UCSD-AML1 (cell line): ENCODE measurements around the gene ITGAD.
"Not testable (repeated sequence)": the region's sequence is repeated elsewhere in the genome, so short reads cannot be mapped to it uniquely, and the experiment has no call there.

Source experiments
- DNase-seq: peaks from one replicate; lab custom pipeline; 2025; ENCODE audit not compliant: unreplicated experiment; lab: John Stamatoyannopoulos, UW

The ITGAD gene

DNA sequence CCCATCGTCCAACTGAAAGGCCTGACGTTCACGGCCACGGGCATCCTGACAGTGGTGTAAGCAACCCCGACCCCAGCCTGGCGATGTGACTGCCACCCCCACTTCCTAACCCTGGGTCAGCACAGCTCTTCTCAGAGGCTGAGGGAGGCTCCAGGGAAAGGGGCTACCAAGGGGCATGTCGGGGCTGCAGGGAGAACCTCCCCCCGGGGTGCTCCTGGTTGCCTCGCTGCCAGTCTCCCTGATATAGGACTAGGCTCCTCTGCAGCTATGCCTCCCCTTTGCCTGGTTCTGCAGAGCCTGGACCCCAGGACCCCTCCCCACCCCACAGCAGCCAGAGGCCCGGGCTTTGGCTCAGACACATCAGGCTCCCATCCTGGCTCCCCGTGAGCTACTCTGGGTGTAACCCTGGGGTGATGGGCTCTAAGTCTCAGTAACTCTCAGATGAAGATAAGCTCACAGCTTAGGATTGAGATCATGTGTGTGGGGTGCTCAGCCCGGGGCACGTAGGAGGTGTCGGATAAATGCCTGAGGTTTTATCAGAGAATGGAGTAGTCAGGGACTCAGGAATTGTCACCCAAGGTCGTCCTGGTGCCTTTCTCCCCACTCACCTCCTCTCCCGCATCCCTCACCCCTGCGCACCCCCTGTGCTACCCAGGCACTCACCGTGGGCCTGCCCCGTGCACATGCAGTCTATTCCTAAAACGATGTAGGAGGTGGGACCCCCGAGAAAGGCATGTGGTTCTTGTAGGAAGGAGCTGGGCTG, 10.6 kb downstream of the ITGAD start:
- DNase-seq, result no peak

DNA sequence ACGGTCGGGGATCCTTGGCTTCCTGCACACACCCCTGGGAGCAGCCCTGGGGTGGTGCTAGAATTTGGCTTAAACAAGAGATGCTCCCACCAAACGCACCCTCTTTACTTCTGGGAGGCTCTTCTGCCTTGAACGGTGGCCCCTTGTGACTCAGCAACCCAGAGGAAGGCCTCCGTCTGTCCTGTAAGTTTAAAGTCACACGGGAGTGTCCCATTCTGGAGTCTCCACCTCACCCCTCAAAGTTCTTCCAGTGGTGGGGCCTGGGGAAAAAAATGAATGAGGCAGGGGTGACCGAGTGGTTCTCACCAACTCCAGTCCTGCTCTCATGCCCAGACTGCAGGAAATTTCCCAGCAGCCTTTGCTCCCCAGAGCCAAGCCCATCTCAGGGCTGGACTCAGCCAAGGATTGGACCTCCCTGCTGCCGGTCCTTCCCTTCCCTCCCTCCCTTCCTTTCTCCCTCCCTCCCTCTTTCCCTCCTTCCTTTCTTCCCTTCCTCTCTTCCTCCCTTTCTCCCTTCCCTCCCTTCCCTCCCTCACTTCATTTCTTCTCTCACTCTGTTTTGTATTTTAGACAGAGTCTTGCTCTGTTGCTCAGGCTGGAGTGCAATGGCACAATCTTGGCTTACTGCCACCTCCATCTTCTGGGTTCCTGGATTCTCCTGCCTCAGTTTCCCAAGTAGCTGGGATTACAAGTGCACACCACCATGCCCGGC, 11.4 kb downstream of the ITGAD start:
- no peak for DNase-seq

DNA sequence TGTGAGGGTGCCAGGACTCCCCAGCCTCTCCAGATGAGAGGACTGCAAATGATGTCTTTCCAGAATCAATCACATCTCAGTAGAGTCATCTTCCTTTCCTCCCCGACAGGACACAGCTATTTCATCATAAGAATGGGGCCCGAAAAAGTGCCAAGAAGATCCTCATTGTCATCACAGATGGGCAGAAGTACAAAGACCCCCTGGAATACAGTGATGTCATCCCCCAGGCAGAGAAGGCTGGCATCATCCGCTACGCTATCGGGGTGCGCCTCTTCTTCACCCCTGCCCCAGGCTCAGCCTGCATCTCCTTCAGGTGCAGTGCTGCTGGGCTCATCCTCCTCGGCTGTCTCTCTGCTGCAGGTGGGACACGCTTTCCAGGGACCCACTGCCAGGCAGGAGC, 14.3 kb downstream of the ITGAD start:
- DNase-seq, result no peak

DNA sequence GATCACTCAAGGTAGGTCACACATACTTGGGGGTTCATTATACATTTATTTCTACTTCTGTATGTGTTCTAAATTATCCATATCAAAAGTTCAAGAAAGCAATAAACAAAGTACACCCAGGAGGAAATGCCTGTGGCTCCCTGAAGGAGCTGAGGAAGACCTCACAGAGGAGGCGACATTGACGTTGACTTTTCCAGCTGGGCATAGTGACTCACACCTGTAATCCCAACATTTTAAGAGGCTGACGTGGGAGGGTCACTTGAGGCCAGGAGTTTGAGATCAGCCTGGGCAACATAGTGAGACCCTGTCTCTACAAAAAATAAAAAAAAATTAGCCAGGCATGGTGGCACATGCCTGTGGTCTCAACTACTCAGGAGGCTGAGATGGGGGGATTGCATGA, 16.3 kb downstream of the ITGAD start:
- no peak for DNase-seq

DNA sequence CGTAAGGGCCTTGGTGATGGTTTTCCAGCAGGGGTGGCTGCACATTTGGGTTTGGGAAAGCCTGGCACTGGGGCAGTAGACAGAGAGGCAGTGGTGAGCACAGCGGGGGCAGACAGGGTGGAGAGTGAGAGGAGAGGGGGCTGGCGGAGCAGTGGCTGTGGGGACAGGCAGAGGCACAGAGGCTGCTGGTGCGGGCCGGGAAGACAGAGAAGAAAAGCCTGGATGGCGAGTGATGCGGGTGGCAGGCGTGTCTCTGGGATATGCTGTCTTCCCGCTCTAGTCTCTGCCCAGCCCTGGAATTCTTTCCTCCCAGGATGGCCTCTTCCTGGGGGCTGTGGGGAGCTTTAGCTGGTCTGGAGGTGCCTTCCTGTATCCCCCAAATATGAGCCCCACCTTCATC, 16.9 kb downstream of the ITGAD start:
- DNase-seq, result no peak

DNA sequence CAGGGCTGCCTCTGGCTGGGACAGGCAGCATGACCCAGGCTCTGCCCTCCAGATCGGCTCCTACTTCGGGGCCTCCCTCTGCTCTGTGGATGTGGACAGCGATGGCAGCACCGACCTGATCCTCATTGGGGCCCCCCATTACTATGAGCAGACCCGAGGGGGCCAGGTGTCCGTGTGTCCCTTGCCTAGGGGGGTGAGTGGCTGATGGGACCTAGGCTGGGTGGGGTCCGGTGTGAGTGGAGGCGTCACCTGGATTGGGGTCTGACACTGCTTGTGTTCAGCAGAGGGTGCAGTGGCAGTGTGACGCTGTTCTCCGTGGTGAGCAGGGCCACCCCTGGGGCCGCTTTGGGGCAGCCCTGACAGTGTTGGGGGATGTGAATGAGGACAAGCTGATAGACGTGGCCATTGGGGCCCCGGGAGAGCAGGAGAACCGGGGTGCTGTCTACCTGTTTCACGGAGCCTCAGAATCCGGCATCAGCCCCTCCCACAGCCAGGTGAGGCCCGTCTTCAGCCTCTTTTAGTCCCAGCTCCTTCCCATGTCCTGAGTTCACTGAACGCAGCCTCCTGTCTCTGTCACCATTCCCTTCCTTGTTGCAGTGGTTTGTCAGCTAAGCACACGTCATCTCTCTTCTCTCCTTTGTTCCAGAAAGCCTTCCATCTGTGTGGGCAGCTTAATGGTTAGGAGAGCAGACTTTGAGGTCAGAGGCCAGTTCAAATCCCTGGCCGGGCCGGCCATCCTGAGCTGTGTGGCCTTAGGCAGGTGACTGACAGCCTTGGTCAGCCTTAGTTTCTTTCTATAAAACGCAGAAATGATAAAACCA, 18.1 kb downstream of the ITGAD start:
- DNase-seq, result no peak

DNA sequence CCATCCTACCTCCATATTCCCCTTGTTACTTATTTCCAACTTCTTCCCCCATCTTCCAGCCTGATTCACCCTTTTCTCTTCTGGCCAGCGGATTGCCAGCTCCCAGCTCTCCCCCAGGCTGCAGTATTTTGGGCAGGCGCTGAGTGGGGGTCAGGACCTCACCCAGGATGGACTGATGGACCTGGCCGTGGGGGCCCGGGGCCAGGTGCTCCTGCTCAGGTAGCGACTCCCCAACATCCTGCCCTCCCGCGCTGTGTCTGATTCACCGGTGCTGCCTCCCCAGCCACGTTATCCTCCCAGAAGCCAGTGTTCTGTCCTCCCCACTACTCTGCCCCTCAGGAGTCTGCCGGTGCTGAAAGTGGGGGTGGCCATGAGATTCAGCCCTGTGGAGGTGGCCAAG, 19.6 kb downstream of the ITGAD start:
- DNase-seq, result no peak

DNA sequence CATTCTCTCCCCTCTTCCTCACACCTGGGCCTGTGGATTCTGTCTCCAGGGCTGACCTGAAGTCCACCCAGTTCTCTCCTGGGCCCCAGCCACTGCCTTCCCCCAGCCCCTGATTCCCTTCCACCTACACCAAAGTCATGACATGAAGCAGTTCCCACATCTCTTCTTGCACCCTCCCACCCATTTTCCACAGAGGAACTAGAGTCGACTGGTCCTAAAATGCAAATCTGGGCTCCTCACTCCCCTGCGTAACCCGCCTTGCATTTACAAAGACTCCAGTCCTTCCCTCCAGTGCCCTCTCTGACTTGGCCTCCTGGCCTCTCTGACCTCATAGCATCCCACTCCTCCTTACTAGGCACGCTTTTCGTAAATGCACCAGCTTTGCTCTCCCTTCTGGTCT, 20.2 kb downstream of the ITGAD start:
- no peak for DNase-seq

DNA sequence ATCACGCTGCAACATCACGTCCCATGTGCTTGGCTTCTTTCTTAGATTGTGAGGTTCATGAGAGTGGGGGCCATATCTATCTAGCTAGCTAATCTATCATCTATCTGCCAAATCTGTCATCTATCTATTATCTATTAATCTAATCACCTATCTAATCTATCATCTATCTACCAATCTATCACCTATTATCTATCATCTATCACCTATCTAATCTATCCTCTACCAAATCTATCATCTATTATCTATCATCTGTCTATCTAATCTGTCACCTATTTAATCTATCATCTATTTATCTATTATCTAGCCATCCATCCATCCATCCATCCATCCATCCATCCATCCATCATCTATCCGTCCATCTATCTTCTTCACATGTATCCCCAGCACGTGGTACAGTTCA, 20.8 kb downstream of the ITGAD start:
- DNase-seq, result no peak

DNA sequence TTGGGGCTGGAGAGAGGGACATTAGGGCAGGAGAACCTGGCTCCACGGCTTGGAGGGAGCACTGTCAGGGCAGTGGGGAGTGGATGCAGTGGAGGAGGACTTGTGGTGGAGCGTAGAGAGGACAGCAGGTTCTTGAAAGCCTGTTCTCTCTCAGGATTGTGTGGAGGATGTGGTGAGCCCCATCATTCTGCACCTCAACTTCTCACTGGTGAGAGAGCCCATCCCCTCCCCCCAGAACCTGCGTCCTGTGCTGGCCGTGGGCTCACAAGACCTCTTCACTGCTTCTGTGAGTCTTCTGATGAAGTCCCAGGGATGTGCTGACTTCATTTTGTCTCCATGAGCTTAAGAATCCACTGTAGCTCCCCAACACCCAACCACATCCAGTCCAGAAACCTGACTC, 21.6 kb downstream of the ITGAD start:
- DNase-seq, result no peak

DNA sequence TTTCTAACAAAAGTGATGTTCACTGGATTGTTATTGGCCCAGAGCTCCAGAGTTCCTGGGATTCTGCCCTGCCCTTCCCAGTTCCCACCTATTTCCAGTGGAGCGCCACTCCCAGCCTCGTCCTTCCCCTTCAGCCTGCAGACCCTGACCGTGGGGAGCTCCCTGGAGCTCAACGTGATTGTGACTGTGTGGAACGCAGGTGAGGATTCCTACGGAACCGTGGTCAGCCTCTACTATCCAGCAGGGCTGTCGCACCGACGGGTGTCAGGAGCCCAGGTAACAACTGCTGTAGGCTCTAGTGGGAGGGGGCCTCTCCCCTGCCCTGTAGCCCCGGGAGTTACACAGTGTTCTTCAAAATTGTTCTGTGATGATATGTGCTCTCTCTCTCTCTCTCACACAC, 23.2 kb downstream of the ITGAD start:
- DNase-seq, result no peak

DNA sequence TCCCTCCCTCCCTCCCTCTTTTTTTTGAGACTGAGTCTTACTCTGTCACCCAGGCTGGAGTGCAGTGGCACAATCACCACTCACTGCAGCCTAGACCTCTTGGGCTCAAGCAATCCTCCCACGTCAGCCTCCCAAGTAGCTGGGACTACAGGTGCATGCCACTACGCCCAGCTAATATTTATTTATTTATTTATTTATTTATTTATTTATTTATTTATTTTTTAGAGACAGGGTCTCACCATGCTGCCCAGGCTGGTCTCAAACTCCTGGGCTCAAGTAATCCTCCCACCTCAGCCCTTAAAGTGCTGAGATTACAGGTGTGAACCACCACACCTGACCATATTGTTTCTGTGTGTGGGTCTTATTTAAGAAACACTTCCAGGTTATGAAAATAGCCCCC, 23.9 kb downstream of the ITGAD start:
- DNase-seq, result not testable (repeated sequence)

DNA sequence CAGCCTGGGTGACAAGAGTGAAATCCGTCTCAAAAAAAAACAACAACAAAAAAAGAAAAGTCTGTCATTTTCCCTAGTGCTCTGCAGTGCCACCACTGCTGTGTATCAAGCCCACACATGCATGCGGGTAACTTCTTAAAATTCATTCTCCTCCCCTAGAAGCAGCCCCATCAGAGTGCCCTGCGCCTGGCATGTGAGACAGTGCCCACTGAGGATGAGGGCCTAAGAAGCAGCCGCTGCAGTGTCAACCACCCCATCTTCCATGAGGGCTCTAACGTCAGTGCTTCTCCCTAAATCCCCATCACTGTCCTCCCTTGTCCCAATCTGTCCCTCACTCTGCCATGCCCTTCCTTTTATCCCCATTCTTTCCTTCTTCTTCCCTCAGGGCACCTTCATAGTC, 24.8 kb downstream of the ITGAD start:
- no peak for DNase-seq

DNA sequence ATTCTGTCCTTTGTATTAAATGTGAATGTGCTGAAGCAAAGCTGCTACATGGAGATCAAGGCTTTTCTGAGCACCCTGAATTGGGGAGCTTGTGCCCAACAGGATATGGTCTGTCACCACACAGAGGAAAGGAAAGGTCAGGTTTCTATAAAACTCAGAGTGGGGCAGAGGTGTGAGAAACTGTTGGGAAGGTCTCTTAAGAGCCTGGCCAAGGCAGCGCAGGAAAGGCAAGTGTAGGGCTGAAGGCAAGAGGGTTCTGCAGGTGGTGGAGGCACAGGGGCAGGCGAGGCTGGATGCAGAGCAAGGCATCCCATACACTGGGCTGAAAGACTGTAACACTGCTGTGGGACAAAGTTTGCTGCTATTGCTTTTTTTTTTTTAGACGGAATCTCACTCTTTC, 26.9 kb downstream of the ITGAD start:
- DNase-seq, result no peak

DNA sequence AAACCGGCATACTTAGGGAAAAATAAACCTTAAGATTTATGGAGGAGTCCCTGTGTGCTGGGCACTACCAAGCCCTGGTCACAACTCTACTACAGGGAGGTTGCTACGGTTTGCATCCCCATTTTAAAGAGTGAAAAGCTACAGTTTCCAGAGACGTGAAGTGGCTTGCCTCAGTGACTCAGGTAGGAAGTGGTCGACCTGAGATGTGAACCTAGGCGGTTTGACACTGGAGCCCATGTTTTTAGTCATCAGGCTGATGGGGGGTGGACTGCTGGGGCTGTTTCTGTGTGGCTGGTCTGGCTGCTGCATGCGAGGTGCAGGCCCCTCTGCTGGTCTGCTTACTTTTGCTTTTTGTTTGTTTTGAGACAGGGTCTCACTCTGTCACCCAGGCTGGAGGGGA, 28.5 kb downstream of the ITGAD start:
- DNase-seq, result no peak

DNA sequence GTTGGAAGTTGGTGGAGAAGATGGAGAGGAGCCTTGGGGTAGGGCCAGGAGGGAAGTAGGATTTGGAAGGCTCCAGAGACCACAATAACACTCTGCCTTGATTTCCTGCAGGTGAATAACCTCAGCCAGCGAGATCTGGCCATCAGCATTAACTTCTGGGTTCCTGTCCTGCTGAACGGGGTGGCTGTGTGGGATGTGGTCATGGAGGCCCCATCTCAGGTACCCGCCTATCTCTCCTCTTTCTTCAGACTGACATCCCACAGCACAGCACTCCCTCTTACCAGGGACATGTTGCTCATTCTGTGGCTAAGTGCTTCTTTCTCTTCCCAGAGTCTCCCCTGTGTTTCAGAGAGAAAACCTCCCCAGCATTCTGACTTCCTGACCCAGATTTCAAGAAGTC, 30.1 kb downstream of the ITGAD start:
- no peak for DNase-seq

DNA sequence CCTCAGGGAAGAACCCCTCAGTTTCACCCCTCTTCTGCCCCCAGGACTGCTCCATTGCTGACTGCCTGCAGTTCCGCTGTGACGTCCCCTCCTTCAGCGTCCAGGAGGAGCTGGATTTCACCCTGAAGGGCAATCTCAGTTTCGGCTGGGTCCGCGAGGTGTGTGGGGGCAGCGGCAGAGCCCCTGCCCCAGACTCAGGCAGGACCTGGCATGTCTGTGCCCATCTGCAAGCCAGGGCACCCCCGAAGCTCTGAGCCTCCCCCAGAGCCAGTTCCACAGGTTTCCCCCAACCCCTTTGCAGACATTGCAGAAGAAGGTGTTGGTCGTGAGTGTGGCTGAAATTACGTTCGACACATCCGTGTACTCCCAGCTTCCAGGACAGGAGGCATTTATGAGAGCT, 30.7 kb downstream of the ITGAD start:
- no peak for DNase-seq

DNA sequence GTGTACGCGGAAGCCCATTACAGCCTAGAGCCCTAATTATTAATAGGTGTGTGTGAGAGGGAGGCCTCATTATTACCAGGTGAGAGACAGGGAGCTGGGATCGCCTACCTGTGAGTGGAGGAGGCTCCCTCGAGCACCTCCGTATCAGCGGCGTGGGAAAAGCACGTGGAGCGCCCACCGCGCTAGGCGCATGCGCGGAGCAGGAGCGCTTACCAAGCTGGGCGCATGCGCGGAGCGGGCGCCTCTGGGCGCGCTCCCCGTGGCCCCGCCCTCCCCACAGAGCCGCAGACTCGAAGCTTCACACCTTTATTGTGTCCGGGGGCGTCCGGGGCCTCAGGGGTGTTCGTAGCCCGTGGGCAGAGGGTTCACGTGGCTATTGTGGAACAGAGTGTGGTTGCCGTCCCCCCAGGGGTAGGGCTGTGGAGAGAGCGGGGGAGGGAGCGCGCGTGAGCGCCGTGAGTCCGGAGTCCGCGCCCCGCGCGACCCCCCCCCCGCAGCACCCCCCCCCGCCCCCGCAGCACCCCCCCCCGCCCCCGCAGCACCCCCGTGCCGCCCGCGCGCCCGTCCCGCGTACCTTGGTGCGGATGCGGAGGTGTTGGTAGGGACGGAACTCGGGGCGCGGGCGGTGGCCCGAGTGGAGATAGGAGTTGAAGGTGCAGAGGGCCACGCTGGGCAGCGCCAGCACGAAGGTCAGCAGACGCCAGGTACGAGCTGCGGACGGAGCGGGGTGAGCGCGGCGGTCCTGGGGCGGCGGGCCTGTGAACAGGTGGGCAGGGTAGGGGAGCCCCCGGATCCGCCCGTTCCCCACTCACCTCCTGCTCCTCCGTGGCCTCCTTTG, 34.5 kb downstream of the ITGAD start:
- no peak for DNase-seq

DNA sequence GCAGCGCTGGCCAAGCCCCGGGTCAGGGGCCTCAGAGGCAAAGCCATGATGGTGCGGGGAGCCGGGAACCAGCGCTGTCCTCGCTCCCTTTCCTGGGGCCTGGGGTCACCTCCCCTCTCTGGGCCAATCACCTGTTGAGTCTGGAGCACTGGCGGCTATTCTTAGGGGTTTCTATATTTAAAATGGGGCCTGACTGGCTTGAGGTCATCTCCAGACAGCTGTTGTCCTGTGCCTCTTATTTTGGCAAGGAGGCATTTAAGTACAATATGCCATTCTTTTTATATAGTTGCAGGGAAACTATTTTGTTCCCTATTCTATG, 35.1 kb downstream of the ITGAD start, which contains the start of gene COX6A2:
COX6A2 (minus strand) TSS at position 82 of the 319 bp plus-strand sequence; CDS start at position 47, 35 bp downstream.
- no peak for DNase-seq

DNA sequence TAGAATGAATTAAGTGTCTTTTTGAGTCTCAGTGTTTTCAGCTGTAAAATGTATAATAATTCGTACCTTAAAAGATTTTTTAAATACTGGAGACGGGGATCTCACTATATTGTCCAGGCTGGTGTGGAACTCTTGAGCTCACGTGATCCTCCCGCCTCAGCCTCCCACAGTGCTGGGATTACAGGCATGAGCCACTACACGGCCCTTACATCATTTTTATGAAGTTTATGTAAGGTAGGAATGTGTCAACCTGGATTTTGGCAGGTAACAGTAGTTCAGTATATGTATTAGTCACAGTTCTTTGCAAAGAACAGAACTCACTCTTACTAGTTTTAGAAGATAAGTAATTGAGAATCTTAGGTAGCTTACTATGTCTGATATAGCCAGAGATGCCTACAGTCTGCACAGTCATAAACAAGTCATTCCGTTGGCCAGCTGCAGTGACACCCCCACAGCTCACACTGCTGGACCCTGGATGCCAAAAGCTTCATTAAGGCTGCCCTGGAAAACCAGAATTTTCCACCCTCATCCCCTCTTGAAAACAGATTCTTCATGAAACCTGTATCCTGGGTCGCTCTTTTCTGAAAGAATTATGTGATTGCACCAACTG, 35.6 kb downstream of the ITGAD start:
- DNase-seq, result no peak

DNA sequence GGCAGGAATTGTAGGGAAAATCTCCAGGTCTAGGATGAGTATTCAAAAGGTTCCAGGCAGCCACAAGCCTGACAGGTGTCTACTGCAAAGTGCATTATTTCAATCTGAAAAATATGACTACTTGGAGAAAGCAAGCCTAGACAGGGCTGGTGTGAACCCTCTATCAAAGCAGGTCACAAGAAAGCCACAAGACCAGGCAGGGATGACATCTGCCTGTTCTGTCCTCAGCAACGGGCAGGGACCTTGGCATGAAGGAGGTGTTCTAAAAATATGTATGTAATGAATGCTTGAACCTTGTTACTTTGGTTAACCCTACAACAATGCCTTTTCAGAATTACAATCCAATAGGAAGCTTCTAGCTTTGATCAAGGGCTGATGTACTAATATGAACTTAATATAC, 36.2 kb downstream of the ITGAD start:
- no peak for DNase-seq
